Measurements from ENCODE around the gene MGA. TPM values are rescaled to one million over a fixed set of nuclear protein-coding genes. Genes with fewer than 3 reads are reported as not detected.

MGA gene
- total RNA-seq, result 49.9 and 58.3 TPM in 2 replicates

GRCh38 chr15:41660235-41661077, at the start of gene MGA:
MGA (plus strand) TSS chr15:41660405.
- peaks cover 2% of the 10 kb centered on the region for H3K27me3 Mint-ChIP-seq
- peaks cover 51% of the 10 kb centered on the region for H3K4me1 Mint-ChIP-seq
- DNase-seq (peak; percentile 92), ATAC-seq (ENCODE audit: low read depth) (peak; percentile 84)
- TF ChIP-seq, protein P1, sequence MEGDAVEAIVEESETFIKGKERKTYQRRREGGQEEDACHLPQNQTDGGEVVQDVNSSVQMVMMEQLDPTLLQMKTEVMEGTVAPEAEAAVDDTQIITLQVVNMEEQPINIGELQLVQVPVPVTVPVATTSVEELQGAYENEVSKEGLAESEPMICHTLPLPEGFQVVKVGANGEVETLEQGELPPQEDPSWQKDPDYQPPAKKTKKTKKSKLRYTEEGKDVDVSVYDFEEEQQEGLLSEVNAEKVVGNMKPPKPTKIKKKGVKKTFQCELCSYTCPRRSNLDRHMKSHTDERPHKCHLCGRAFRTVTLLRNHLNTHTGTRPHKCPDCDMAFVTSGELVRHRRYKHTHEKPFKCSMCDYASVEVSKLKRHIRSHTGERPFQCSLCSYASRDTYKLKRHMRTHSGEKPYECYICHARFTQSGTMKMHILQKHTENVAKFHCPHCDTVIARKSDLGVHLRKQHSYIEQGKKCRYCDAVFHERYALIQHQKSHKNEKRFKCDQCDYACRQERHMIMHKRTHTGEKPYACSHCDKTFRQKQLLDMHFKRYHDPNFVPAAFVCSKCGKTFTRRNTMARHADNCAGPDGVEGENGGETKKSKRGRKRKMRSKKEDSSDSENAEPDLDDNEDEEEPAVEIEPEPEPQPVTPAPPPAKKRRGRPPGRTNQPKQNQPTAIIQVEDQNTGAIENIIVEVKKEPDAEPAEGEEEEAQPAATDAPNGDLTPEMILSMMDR (IDR thresholded peaks at IDR 0.05), result no peak
- no peaks in the 10 kb centered on the region for H3K9me3 Mint-ChIP-seq
- peak within 1 kb of the TSS; percentile 91 for H3K4me3 Mint-ChIP-seq
- ChIA-PET CTCF (interaction anchor here (0.6 to 1.6 kb wide), 5 partner anchors 36 to 195 kb away, joined by 3 to 8 read pairs (median 4); no protein-coding TSS in a partner anchor), POLR2A (interaction anchor here (0.6 to 2.6 kb wide), 10 partner anchors 11 to 1352 kb away, joined by 3 to 21 read pairs (median 3); partner anchors contain the start of genes GANC, MAPKBP1 and TMEM87A)
- intact Hi-C loops (cut with micrococcal nuclease), result loop anchor here (1.0 to 10.0 kb wide), 10 partner anchors 36 to 756 kb away; partner anchors contain the start of genes GANC, INO80, JMJD7 and MAPKBP1
- peaks cover 8% of the 10 kb centered on the region for H3K36me3 Mint-ChIP-seq (ENCODE audit: low read depth)
- H3K27ac Mint-ChIP-seq, result peak within 1 kb of the TSS; percentile 91

DNA sequence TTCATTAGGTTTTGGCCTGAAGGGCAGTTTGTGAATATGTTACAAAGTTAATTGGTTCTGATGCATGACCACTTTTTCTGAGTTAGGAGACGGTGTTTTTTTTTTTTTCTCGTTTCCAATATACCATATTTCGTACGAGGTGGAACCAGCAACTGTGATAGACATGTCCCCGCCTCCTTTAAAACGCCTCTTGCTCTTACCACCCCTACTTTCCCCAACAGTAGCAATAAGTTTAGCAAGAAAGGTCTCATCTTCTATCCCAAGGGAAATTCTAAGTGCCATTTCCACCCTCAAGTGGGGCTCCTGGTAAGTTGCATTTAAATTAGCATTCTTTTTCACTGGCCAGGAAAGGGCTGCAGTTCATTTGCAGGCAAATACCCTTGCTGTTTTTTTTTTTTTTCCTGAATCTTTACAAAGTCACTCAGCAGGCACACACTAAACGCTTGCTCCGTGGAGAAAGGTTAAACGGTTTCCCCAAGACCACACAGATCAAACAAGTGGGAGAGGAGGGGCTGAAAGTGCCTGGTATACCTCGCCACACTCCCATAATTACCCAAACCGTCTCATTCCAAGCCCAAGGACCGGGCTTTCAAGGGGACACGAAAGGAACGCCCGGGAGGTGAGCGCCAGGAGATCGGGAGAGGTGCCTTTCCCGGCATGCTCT, 39.5 kb upstream of the MGA start:
- DNase-seq (no peak), ATAC-seq (ENCODE audit: low read depth) (peak; percentile 6)
- CTCF ChIA-PET, result interaction anchor here (2.5 kb wide), 1 partner anchor 40 kb away, joined by 8 read pairs; the partner anchor contains the start of gene MGA
- H3K4me1 Mint-ChIP-seq, result peaks cover 16% of the 10 kb centered on the region
- peak overlapping the region; percentile 66 for H3K27ac Mint-ChIP-seq
- intact Hi-C loops (cut with micrococcal nuclease), result loop anchor here (1.0 kb wide), 2 partner anchors 40 to 76 kb away; partner anchors contain the start of genes MGA and RPAP1
- H3K9me3 Mint-ChIP-seq, result peaks cover 5% of the 10 kb centered on the region
- H3K27me3 Mint-ChIP-seq, result no peaks in the 10 kb centered on the region
- peak overlapping the region; percentile 81 for H3K4me3 Mint-ChIP-seq
- TF ChIP-seq, protein P1 (IDR thresholded peaks at IDR 0.05), result no peak
- POLR2A ChIA-PET, result interaction anchor here (0.7 to 2.5 kb wide), 4 partner anchors 9 to 41 kb away, joined by 3 to 21 read pairs (median 4); partner anchors contain the start of gene MGA
- no peaks in the 10 kb centered on the region for H3K36me3 Mint-ChIP-seq (ENCODE audit: low read depth)

DNA sequence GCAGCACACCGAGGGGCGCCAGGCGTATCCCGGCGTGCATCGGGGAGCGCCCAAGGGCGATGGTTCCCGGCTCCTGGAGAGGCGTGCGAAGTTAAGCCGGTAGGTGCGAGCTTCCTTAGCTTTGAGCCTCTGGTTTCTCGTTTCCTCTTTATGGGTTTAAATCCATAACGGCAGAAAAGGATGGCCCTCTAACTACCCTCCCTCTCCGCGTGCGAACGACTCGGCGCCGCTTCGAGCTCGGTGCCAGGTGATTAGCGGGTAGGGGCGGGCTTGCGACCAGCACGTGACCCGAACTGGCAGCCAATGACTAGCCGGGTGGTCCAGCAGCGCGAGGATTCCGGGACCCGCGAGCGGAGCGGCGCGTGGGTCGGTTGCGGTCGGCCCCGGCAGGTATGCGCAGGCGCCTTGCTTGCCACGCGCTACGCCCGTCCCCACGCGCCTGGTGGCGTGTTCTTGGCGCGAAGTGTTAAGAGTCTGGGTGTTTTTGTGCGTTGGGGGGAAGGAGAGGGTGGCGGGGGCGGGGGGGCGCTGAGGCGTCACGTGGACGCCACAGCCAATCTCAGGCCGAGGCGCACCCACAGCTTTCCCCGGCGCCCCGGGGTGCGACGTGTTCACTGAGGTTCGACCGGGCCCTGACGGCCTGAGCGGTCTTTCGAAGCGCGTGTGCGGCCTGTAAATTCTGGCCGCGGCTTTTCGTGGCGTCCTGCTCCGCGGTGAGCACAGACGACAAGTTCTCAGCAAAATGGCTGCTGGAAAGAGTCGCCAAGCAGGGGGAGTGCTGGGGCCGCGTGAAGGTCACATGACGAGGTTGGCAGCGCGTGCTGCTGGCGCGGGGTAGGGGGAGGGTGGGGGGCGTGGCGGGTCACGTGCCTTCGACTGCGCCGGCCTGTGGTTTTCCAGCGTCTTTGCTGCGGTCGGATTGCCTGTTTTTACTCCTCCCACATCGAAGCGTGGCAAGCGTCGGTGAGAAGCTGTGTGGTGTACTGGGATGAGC, 38.7 kb upstream of the MGA start:
- ATAC-seq (ENCODE audit: low read depth), result peak; percentile 89
- Mint-ChIP-seq H3K4me1 (peaks cover 16% of the 10 kb centered on the region), H3K4me3 (peak overlapping the region; percentile 81), H3K9me3 (peaks cover 5% of the 10 kb centered on the region), H3K27ac (peak overlapping the region; percentile 66), H3K27me3 (no peaks in the 10 kb centered on the region), H3K36me3 (ENCODE audit: low read depth) (no peaks in the 10 kb centered on the region)
- peak; percentile 68 for DNase-seq
- ChIA-PET POLR2A (interaction anchor here (0.7 to 2.5 kb wide), 4 partner anchors 8 to 77 kb away, joined by 3 to 21 read pairs (median 4); partner anchors contain the start of gene MGA), CTCF (interaction anchor here (1.1 to 2.5 kb wide), 2 partner anchors 39 to 156 kb away, joined by 3 to 8 read pairs; partner anchors contain the start of gene MGA)
- TF ChIP-seq, protein P1 (IDR thresholded peaks at IDR 0.05), result no peak
- intact Hi-C loops (cut with micrococcal nuclease), result loop anchor here (1.0 kb wide), 2 partner anchors 39 to 77 kb away; partner anchors contain the start of genes MGA and RPAP1

DNA sequence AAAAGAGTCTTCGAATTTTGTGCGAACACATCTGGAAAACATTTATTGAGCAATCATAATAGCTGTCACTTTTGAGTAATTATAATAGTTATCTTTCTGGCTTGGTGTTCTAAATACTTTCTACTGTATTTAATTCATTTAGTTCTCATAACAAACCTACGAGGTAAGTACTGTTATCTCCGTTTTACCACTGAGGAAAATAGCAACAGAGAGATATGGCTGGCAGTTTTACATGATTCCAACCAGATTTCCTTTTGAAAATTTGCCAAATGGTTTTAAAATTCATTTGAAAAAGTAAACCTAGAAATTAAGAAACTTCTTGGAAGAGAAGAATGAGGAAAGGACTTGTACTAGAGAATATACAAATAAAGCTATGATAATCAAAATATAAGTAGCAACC, 37.3 kb upstream of the MGA start:
- no peak overlapping the region for H3K4me3 Mint-ChIP-seq
- POLR2A ChIA-PET, result interaction anchor here (1.2 to 2.5 kb wide), 2 partner anchors 9 to 38 kb away, joined by 4 to 21 read pairs; partner anchors contain the start of gene MGA

More for the DNA sequence above, 37.3 kb upstream of the MGA start:
- ATAC-seq (ENCODE audit: low read depth), result no peak
- no peak for DNase-seq
- CTCF ChIA-PET, result interaction anchor here (2.5 kb wide), 1 partner anchor 38 kb away, joined by 8 read pairs; the partner anchor contains the start of gene MGA
- no peaks in the 10 kb centered on the region for H3K36me3 Mint-ChIP-seq (ENCODE audit: low read depth)
- H3K27me3 Mint-ChIP-seq, result no peaks in the 10 kb centered on the region
- intact Hi-C loops (cut with micrococcal nuclease), result no loop called here
- H3K27ac Mint-ChIP-seq, result no peak overlapping the region
- TF ChIP-seq, protein P1 (IDR thresholded peaks at IDR 0.05), result no peak
- peaks cover 16% of the 10 kb centered on the region for H3K4me1 Mint-ChIP-seq
- H3K9me3 Mint-ChIP-seq, result peaks cover 2% of the 10 kb centered on the region
